Colon (tissue), 2 donors: Measurements from ENCODE around the gene LRMDA.
"Not testable (repeated sequence)": the region's sequence is repeated elsewhere in the genome, so short reads cannot be mapped to it uniquely, and the experiment has no call there.

Source experiments
- FAIRE-seq: peaks from 2 replicates; lab custom pipeline; 2012; peaks lifted over from hg19 to GRCh38; lab: Jason Lieb, UNC
- donor health status: control.
- donor health status: control.

The LRMDA gene

DNA sequence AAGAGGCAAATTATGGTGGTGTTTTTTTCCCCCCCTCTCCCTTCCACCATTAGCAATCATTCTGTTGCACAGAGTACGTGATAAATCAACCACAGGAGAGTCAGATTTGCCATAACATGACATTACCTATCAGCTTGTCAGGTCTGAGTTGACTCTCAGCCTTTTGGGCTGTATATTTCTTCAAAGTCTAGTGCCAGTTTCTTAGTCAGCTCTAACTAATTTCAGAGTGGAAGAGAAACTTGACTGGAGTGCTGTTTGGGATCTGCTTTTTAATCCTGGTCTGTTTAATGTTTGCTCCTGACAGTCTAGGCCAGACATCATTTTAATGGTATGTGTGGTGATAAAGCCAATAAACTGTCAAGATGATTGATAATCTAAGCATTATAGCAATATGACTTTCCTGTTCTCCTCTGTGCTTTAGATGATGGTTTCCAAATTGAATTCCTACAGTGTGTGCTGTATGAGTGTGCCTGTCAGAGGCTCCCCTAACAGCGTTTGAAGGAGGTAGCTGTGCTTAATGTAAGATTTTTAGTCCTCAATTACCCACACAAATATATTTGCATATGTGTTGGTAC, 76.9 kb downstream of the LRMDA start:
- FAIRE-seq: no peak

DNA sequence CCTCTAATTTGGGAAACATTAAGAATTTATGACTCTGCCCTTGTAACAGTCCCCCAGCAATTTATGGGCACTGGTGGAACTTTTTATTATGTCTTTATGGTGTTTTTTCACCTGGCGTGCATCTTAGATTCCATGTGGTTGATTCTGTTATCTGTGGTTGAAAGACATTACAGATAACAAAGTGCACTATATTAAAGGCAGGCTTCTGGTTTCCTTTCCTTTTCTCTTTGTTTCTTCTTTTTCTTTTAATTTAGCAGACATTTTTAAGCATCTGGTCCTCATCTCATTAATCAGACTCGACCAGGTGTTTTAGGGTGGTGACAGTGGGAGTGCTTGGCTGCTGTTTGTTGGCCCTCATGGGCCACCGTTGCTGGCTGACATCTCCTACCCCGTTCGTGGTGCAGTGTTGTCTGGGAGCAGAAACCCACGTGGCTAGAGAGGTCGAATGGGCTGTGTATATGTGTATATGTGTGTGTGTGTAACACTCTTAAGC, 77.4 kb downstream of the LRMDA start:
- FAIRE-seq: no peak

DNA sequence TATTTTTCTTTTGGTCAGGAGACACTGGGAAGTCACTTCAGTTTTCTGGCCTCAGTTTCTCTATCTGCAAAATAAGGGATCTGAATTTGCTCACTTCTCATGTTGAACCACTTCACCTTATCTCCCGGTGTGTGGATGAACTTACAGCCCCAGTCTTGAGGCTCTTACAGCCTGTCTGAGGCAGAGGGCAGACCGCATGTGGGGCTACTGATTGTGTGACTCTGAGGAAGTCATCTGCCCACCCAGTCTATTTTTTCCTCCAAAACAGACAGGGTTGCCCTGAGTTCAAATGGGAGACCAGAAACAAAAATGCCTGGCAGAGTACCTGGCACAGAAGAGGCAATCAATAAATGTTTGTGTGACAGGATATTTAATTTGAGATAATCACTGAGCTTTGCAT, 78.3 kb downstream of the LRMDA start:
- no peak for FAIRE-seq

DNA sequence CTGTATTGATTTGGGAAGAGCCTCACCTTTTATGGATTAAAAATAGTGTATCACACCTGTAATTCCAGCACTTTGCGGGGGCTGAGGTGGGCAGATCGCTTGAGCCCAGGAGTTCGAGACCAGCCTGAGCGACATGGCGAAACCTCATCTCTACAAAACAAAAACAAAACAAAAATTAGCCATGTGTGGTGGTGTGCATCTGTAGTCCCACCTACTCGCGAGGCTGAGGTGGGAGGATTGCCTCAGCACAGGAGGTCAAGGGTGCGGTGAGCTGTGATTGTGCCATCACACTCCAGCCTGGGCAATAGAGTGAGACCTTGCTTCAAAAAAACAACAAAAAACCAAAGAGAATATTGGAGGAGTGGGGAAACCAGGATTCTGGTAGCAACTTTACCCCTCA, 79.6 kb downstream of the LRMDA start:
- no peak for FAIRE-seq

DNA sequence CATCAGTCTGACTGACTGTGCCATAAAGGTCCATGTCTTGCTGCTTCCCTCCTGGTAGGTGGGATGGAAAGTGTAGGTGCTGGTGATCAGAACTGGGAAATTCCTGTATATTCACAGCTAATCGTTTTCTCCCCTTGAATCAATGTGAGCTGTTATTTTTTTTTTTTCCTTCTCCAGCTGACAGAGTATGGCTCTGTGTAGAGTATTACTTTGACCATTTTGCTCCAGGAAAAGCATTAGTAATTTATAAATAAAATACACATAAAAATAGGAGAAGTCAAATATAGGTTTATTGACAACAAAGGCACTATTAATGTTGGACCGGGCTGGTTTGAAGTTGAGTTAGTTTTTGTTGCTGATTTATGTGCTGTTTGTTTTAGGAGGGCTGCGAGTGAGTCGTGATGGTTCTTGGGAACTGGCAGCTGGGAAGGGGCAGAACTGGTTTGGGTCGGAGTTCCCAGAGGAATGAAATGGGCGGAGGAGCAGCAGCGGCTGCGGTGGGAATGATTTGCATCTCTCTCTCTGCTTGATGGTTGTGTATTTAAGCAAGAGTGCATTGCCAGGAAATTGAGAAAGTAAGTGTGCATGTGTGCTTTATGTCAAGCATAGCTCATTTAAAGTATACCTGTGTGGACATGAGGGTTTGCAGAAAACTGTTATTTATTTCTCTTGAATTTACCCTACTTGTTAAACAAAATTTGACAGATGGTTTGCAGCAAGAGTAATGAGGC, 80.9 kb downstream of the LRMDA start:
- FAIRE-seq: no peak

DNA sequence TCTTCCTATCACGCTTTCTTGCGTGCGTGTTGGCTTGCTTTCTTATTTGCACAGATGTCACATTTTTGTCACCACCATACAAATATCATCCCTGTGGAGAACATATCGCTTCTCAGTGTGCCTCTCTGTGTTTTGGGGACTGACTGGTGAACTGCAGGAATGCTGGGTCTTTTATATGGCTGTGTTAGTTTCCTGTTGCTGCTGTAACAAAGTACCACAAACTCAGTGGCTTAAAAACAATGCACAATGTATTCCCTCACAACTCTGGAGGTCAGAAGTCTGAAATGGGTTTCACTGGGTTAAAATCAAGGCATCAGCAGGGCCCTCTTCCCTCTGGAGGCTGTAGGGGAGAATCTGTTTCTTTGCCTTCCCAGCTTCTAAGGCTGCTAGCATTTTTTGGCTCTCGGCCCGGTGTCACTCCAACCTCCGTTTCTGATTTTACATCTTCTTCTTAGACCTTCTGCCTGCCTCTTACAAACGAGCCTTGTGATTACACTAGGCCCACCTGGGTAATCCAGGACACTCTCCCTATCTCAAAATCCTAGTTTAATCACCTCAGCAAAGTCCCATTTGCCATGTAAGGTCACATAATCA, 82.0 kb downstream of the LRMDA start:
- FAIRE-seq: no peak

DNA sequence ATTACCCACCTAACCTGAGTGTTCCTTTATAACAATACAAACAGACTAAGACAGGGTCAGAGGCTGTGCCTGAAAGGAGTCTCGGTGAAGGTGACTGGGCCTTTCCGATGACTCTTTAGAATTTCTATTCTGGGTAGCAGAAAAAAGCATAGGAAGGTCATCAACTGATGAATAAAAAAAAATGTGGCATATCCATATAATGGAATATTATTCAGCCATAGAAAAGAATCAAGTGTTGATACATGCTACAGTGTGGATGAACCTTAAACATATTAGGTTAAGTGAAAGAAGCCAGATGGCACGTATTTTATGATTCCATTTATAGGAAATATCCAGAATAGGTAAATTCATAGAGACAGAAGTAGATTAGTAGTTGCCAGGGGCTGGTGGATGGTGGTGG, 83.4 kb downstream of the LRMDA start:
- FAIRE-seq: no peak

DNA sequence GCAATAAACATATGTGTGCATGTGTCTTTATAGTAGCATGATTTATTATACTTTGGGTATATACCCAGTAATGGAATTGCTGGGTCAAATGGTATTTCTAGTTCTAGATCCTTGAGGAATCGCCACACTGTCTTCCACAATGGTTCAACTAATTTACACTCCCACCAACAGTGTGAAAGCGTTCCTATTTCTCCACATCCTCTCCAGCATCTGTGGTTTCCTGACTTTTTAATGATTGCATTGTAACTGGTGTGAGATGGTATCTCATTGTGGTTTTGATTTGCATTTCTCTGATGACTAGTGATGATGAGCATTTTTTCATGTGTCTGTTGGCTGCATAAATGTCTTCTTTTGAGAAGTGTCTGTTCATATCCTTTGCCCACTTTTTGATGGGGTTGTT, 84.7 kb downstream of the LRMDA start:
- FAIRE-seq: not testable (repeated sequence)

DNA sequence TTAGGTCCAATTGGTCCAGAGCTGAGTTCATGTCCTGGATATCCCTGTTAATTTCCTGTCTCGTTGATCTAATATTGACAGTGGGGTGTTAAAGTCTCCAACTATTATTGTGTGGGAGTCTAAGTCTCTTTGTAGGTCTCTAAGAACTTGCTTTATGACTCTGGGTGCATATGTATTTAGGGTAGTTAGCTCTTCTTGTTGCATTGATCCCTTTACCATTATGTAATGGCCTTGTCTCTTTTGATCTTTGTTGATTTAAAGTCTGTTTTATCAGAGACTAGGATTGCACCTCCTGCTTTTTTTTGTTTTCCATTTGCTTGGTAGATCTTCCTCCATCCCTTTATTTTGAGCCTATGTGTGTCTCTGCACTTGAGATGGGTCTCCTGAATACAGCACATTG, 87.8 kb downstream of the LRMDA start:
- not testable (repeated sequence) for FAIRE-seq

DNA sequence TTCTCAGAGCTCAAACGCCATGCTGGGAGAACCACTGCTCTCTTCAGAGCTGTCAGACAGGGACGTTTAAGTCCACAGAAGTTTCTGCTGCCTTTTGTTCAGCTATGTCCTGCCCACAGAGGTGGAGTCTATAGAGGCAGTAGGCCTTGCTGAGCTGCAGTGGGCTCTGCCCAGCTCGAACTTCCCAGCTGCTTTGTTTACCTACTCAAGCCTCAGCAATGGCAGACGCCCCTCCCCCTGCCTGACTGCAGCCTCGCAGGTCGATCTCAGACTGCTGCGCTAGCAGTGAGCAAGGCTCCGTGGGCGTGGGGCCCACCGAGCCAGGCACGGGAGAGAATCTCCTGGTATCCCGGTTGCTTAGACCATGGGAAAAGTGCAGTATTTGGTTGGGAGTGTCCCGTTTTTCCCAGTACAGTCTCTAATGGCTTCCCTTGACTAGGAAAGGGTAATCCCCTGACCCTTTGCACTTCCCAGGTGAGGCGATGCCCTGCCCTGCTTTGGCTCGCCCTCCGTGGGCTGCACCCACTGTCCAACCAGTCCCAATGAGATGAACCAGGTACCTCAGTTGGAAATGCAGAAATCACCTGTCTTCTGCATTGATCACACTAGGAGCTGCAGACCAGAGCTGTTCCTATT, 89.9 kb downstream of the LRMDA start:
- not testable (repeated sequence) for FAIRE-seq

DNA sequence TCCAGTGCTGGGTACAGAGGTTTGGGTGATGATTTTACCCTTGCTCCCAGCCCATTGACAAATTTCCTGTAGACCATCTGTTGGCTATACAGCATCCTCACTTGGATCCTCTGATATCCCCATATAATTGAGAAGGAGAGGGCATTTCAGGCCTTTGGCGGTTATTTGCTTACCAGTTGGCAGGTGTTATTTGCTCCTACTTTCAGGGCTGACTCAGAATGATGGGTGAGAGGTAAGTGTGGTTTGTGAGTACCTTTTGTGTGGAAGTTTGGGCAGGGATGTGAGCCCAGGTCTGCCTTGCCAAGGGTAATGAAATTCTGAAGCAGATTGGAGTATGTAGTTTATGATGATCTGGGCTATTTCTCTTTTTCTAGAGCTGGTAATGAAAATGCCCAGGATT, 93.6 kb downstream of the LRMDA start:
- no peak for FAIRE-seq

DNA sequence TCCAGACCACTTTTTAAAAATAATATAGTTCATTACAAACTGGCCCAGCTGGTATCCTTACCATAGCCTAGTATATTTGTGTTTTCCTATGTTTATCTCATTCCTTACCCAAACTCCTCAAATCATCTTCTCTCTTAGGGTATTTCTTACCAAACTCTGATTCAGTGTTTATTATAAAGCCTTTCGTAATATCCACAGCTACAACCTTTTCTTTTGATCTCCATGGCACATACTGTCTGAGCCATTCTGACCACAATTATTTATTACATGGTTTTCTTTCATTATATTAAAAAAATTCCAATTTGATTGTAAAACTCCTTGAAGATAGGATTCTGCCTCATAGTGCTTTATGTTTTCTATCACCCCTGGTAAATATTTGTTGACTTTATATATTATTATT, 94.2 kb downstream of the LRMDA start:
- no peak for FAIRE-seq

DNA sequence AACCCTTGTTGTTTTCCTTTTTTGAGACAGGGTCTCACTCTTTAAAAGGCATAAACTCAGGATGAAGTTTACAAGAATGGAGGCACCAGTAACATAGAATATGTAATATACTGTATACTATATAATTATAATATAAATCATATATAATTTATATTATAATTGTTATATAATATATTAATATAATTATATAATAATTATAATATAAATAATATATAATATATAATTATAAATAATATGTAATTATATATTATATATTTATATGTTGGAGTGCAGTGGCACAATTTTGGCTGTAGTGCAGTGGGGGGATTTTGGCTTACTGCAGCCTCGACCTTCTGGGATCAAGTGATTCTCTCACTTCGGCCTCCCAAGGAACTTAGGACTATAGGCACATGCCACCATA, 96.1 kb downstream of the LRMDA start:
- FAIRE-seq: peak; percentile 24

DNA sequence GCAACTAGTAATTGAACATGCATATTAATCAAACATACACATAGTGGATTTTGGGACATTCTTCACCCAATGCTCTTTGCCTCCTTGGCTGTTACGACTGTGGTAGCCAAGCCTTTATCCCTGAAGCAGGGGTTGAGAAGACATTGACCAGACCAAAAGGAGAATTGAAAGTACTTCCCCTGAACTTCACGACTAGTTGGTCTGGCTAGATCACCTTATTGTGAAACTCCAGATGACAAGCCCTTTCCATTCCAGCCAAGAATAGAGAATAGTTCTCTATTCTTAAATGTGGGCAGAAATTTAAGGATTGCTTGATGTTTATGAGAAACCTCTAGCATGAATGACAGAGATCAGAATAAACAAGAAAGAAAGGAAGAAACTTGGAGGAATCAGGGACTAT, 97.0 kb downstream of the LRMDA start:
- no peak for FAIRE-seq

DNA sequence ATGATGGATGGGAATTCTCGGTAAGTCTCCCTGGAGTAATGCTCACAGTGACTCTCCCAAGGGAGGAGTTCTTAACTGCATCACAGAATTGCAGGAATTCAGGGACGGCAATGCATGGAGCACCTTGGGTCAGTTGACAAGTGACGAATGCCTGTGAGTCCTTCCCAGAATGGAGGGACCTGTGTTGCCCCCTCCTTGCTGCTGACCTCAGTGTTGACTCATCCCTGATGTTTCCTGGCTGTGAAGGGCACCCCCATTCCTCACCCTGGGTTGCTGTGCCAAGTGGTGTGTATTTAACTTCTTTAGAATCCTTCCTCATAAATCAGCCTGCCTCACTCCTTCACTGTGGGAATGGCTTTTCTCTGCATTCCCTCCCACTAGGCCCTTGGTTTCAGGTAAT, 98.9 kb downstream of the LRMDA start:
- no peak for FAIRE-seq

DNA sequence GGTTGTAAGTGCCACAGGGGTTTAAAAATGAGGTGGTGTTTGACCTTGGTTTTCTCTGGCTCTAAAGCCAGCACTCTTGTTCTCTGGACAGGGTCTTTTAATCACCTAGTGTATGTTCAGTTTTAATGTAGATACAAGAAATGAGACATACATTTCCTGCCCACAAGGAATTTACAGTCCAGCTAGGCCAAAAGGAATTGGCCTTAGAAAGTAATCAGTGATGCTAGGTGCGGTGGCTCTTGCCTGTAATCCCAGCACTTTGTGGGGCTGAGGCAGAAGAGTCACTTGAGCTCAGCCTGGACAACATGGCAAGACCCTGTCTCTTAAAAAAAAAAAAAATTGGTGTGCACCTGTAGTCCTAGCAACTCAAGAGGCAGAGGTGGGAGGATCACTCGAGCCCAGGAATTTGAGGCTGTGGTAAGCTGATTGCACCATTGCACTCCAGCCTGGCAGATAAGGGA, 100.2 kb downstream of the LRMDA start:
- no peak for FAIRE-seq

DNA sequence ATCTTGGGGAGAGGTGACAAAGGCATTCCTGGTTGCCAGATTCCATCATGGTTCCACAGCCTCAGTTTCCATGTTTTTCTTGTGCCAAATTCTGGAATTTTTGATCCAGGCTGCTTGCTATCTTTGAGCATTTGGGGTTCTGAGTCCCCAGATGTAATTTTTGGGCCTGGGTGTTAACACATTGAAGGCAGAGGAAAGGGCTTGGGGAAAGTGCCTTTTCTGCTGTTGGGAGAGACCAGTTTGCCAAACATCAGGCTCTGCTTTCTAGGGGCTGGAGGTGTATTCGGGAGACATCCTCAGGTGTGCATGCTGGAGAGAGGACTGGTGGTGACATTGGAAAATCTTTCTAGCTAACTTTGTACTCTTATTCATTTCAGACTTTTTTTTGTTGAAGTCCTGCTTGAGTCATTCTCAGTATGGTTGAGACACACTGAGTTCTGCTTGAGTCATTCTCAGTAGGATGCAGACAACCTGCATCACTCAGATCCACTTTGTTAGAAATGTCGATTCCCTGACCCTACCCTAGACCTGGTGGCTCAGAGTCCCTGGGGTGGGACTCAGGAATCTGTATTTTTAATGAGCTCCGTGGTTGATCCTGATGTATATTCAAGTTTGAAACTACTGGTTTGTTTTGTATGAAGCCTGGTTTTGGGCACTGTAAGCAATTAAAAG, 101.0 kb downstream of the LRMDA start:
- FAIRE-seq: no peak

DNA sequence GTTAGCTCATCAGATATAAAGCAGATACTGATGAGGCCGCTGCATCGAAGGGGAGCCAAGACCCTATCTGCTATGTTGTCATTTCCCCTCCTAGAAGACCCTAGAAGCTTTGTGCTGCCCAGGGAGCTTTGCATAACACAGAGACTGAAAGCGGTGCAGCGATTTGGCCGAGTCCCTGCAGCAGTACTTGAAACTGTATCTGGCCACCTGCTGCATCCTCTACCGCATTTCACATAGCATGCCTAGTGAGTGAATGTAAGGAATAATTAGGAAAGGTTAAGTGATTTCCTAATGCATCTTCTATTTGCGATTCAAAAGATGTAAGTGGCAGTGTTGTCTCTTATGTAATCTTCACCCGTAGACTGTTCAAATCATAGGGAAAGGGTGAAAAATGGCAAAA, 106.7 kb downstream of the LRMDA start:
- FAIRE-seq: no peak

DNA sequence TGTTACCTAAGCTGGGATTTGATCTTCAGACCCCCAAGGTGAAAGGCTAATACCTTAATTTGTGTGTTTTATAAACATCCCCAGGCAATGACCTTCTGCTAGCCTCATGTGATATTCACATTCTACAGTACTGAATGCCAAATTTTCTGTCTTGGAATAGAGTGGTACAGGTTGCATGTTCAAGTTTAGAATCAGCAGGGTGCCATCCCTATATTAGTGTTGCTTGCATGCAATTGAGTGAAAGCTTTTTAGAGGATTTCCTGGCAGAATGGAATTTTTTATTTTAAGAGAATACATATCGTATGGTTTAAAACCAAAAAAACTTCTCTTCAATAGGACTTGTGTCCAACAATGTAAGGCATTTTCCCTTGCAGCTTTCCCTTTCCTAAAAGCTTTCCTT, 107.3 kb downstream of the LRMDA start:
- FAIRE-seq: no peak

DNA sequence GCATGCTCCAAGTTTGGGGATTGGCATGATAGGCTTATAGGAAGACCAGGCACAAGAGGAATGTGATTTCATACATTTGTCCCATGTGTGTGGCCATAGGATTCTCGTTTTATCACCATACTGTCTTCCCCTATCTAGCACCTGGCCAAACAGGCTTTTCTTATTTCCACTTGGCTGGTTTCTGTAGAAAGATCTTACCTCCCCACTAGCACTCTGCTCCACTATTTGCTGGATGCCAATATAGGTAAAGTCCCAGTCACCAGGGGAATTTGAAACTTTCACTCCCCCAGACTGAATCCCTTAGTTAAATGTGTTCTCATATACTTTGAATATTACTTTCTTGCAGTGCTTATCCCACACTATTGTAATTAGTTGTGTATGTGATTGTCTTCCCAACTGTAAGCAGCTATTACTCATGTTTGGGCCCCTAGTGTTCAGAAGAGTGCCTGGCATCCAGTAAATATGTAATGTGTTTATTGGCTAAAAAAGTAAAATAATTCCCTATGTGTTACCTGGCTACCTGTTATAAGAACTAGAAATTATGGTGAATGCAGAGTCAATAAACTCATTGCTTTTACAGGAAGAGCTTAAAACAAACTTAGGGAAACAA, 109.0 kb downstream of the LRMDA start:
- FAIRE-seq: no peak

DNA sequence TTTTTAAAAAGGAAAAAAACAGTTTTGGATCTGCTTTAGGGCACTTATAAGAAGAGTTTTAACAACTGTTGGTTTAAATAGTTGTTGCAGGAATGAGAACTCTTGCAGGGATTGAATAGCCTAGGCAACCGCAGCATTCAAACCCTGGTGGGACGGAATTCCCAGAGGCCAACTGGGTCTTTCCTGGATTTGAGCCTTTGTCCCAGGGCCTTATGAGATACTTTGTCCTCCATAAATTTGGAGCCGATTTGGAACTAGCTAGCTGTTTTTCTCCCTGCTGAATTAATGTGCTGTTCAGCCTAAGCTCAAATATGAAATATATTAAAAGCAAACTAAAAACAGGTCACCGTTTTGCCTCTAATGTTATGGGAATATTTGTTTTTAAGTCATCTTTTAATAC, 109.6 kb downstream of the LRMDA start:
- FAIRE-seq: no peak

DNA sequence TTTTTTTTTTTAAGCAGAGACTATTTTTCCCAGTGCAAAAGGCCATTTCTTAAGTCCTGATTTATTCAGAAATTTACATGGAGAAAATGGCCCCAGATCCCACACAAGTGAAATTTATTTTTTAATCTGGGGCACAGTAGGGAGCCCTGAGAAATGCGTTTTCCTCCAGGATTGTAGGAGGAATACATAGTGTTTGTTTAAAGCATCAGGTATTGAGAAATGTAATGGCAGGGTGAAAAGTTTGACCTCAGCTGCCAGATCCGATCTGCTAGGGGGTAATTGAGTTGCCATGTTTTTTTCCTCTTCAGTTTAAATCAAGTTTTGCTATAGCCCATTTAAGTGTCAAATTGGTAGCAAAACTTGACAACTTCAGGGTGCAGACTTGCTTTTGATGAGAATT, 110.0 kb downstream of the LRMDA start:
- FAIRE-seq: no peak
